KBM-7 (cell line): ENCODE data around the gene ZC2HC1B.

ENCODE experiments used
- DNase-seq: peaks from one replicate; pipeline ENCODE4 v3.0.0-alpha.2; 2015
- in situ Hi-C: fragments of 300-500 bp; cut with MboI; formaldehyde crosslinking; loops from 2 replicates; pipeline ENCODE4 v1.14.3; 2020; ENCODE audit warnings: low sequenced_read_pairs, low pct_unique_long_range_greater_than_20kb, mixed read lengths

ZC2HC1B gene

GRCh38 chr6:143973097-143973966 is 109.1 kb downstream of the ZC2HC1B start:
- in situ Hi-C loops = no loop called here
- no peak for DNase-seq

GRCh38 chr6:143974089-143974488 is 109.8 kb downstream of the ZC2HC1B start:
- no peak for DNase-seq
- in situ Hi-C loops = no loop called here

- no peak for DNase-seq
Observed at GRCh38 chr6:143976806-143977349, 112.6 kb downstream of the ZC2HC1B start.

GRCh38 chr6:143980921-143981320 is 116.6 kb downstream of the ZC2HC1B start:
- no peak for DNase-seq
- in situ Hi-C loops = no loop called here

More at GRCh38 chr6:143976806-143977349, 112.6 kb downstream of the ZC2HC1B start:
- in situ Hi-C loops = no loop called here

GRCh38 chr6:143982968-143983367 is 118.7 kb downstream of the ZC2HC1B start:
- in situ Hi-C loops = no loop called here
- DNase-seq = no peak

GRCh38 chr6:143984666-143985065 is 120.4 kb downstream of the ZC2HC1B start:
- no peak for DNase-seq
- in situ Hi-C loops = no loop called here

GRCh38 chr6:143986463-143987065 is 122.3 kb downstream of the ZC2HC1B start:
- in situ Hi-C loops = no loop called here
- DNase-seq = no peak
